Measurements from ENCODE around the gene MTRR.

- peak; percentile 42 for TF ChIP-seq CTCF (conservative IDR thresholded peaks at IDR 0.05; ENCODE audit: low read length)
- TF ChIP-seq EZH2phosphoT487 (IDR thresholded peaks at IDR 0.05; ENCODE audit: borderline replicate concordance, low read depth, low read length), result no peak
Observed at GRCh38 chr5:7871653-7872052, 2.7 kb downstream of the MTRR start.
